Measurements from ENCODE around the gene CABP2. TPM values are rescaled to one million over a fixed set of nuclear protein-coding genes. Genes with fewer than 3 reads are reported as not detected.

Gene CABP2
- total RNA-seq, 1 experiment from 2014 or later: not detected

- H3K27me3 Mint-ChIP-seq (ENCODE audit: low read depth): no peaks in the 10 kb centered on the region
- Histone ChIP-seq H3K18ac (ENCODE audit: insufficient read length, low read depth, low read length) (no peak overlapping the region), H4K91ac (ENCODE audit: insufficient read length, low read depth, low read length) (no peak overlapping the region), H3K23me2 (ENCODE audit: insufficient read length, low read depth, low read length, poor library complexity, severe bottlenecking) (no peaks in the 10 kb centered on the region), H4K5ac (ENCODE audit: insufficient read length, low read depth, low read length) (no peak overlapping the region), H2BK5ac (ENCODE audit: insufficient read length, low read length) (no peak overlapping the region), H3K79me1 (ENCODE audit: insufficient read depth, low read depth, low read length, poor library complexity, severe bottlenecking) (no peaks in the 10 kb centered on the region), H4K20me1 (ENCODE audit: control insufficient read depth, insufficient read depth, insufficient read length) (no peaks in the 10 kb centered on the region), H2AFZ (ENCODE audit: low read length) (no peak overlapping the region), H2BK20ac (ENCODE audit: low read depth, low read length, poor library complexity, severe bottlenecking) (no peak overlapping the region), H3K14ac (ENCODE audit: insufficient read depth, low read length) (no peak overlapping the region), H3K9ac (ENCODE audit: extremely low read depth, insufficient read length, low read length) (no peak overlapping the region), H3K4me2 (ENCODE audit: insufficient read depth, insufficient read length, low read length) (no peak overlapping the region), H3T11ph (ENCODE audit: low read length) (no peak overlapping the region), H3K27me3 (ENCODE audit: insufficient read depth, low read length) (no peaks in the 10 kb centered on the region), H3K4me1 (ENCODE audit: insufficient read depth, low read length) (no peaks in the 10 kb centered on the region), H3K23ac (ENCODE audit: insufficient read length, low read depth, low read length) (no peak overlapping the region), H2BK15ac (ENCODE audit: low read depth, low read length) (no peak overlapping the region), H3K27ac (ENCODE audit: insufficient read length, low read depth, low read length) (no peak overlapping the region), H2BK120ac (ENCODE audit: low read depth, low read length, poor library complexity, severe bottlenecking) (no peak overlapping the region), H2BK12ac (ENCODE audit: insufficient read length, low read depth, low read length) (no peak overlapping the region), H4K8ac (replicated peaks; ENCODE audit: insufficient read length, low read depth, low read length) (no peak overlapping the region), H2AK5ac (ENCODE audit: insufficient read length, low read length) (no peak overlapping the region), H3K9me3 (ENCODE audit: control insufficient read depth, low read depth, low read length) (no peaks in the 10 kb centered on the region), H3K79me2 (ENCODE audit: insufficient read depth, low read length) (no peaks in the 10 kb centered on the region), H3K56ac (ENCODE audit: insufficient read length, low read depth, low read length) (no peak overlapping the region), H3K4ac (ENCODE audit: low read depth, low read length) (no peak overlapping the region)
- no peak overlapping the region for H3K4me3 Mint-ChIP-seq
- no peaks in the 10 kb centered on the region for H3K9me3 Mint-ChIP-seq
- WGBS (ENCODE audit: extremely low coverage, insufficient read length, low lambda C conversion rate): no CpG with 5 or more reads among the region's 24 CpGs
- H3K36me3 Mint-ChIP-seq (ENCODE audit: insufficient read depth in 1 of 3, low read depth in 3 of 3): peaks cover 4 to 36% (median 20%) of the 10 kb centered on the region in 3 experiments; a peak in 6 of 7 replicates
- H3K4me1 Mint-ChIP-seq: peaks cover under 1% of the 10 kb centered on the region in 2 experiments; a peak in 2 of 4 replicates
- TF ChIP-seq CTCF (conservative IDR thresholded peaks at IDR 0.05): no peak
- H3K27ac Mint-ChIP-seq: no peak overlapping the region; a peak in 1 of 7 replicates
- no peak for DNase-seq
These were observed 31.8 kb downstream of the CABP2 start for GRCh38 chr11:67491276-67492068.
